Measurements from ENCODE around the gene EPB41L3. TPM values are rescaled to one million over a fixed set of nuclear protein-coding genes. Genes with fewer than 3 reads are reported as not detected.
"Not testable (repeated sequence)": the region's sequence is repeated elsewhere in the genome, so short reads cannot be mapped to it uniquely, and the experiment has no call there.

Gene EPB41L3
- total RNA-seq, 1 experiment from 2014 or later = 14.1 TPM

DNA sequence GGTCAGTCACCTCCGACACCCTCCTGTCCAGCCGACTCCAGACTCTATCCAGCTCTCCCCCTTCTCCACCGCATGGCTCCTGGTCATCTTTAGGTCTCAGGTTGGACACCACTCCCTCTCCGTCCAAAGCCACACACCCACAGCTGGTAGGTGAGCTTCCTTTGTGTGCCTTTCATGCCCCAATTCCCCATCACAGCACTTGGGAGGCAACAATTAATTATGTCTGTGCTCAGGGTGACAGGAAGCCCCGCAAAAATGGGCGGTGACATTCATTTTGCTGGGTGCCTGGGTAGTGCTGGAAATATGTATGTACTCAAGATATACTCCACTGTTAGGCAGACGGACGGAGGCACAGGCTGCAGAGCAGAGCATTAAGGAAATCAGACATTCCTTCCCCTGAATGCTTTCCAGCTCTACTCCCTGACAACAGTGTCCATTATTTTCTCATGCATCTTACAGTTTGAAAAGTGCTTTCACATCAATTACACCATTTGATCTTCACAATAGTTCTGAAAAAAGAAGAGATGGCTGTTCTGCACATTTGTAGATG is 13.1 kb downstream of the EPB41L3 start:
- DNase-seq (ENCODE audit: low spot score) = no peak

DNA sequence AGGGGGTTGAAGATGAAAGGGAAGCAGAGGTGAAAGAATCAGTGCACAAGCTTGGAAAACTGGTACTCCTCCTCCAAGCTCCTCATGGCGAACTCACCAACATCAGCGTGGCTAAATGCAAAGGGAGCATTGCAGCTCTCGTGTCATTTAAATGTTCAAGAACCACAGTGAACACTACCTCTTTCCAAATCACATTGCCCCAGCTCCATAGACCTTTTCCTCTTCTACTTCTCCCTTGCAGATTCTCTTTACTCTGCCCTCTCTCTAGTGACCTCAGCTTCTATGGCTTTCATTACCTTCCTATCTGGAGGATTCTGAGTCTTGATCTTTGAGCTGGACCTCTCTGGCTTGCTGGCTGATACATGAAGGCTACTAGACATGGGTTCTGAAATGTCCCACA is 14.3 kb downstream of the EPB41L3 start:
- DNase-seq (ENCODE audit: low spot score) = no peak

DNA sequence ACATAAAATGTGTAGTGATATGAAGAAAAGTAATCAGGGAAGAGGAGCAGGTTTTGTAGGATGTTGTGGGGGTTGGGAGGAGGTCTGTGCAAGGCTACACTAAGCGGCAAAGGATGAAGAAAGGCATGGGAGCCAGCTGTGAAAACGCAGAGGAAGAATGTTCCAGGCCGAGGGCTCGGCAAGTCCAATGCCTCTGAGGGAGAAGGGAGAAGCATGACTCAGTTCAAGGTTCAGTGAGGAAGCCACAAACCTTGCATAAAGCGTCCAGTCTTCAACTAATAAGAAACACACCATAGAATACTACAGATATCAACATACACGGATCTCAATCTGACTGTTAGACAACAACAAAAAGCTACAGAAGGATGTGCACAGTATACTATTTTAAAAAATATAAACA is 16.2 kb downstream of the EPB41L3 start:
- DNase-seq (ENCODE audit: low spot score) = peak; percentile 49

DNA sequence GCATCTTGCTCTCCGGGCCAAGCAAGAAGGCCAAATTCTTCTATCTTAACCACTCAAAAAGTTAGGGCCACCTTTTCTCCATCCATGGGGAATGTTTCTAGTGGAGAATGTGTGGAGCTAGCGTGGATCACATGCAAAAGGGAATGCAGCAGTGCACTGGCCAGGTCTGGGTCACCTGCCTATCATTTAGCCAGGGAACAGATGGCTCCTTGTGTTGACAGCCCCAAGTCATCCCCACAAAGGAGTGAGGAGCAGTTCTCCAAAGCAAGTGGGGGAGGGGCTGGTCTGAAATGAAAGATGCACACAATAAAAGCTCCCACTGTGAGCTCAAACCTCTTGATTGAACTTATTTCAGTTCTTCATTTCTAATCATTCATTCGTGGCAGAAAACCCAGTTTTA is 19.1 kb downstream of the EPB41L3 start:
- no peak for DNase-seq (ENCODE audit: low spot score)

DNA sequence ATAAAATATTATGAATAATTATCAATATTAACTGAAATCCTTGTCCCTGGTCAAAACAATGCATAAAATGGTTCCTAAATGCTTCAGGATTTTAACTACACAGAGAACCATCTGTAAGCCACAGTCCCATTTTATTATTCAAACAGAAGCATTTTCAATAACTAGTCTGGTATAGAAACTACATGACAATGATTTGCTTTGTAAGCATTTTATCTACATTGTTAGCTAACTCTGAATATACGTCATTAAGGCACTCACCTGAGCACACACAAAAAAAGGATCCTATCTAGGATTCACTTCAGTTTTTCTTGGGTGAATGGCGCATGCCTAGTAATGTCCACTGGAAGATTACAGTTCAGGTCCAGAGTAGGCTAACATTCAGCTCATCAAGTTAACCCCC is 22.8 kb downstream of the EPB41L3 start:
- DNase-seq (ENCODE audit: low spot score) = no peak

DNA sequence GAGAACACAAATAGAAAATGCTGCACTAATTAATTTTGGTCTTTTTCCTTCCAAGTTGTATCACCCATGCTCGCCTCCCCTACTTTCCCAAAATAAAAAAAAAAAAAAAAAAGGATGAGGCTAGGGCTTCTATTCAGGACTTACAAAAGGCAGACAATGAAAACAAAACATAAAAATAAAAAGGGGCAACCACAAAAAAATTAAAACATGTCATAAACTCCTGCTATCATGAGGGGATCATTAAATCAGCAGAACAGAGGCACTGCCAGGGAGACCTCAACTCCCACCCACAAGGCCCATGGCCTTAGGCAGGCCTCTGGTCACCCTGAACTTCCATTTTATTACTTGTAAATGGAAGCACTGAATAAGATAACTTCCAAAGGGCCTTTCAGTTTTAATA is 23.3 kb downstream of the EPB41L3 start:
- no peak for DNase-seq (ENCODE audit: low spot score)

DNA sequence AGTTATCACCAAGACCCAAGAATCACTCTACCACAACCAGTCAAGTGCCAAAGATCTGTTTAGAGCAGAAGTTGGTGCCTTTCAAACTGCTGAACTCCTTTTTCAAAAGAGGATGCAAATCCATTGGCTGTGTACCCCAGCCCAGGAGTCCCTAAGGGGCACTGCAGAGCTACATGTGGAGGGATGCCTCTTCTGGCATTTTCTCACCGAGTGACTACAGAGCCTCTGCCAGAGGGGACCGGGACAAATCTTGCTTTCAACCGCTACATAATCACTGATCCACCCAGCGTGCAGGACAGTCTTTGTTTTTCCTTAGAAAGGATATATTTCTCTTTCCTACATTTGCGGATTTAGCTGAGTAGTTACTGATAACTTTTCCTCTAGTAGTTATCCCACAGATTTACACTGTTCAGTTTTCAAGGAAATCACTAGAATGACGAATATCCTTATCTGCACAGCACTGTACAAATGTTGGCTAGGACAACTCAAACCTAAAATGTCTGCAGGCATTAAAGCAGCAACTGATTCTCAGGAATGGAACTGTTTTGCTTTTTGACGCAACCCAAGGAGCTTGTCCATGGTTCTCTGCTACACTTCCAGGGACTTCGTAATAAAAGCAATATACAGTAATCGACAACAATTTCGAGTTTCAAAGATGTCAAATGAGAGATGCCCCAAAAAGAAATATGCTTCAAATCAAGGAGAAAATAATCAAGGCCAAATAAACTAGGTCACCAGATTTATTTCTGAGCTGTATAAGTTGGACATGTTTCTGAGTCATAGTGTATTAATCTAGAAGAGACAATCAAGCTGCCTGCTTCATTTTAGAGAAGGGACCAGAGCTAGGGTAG is 24.1 kb downstream of the EPB41L3 start:
- no peak for DNase-seq (ENCODE audit: low spot score)

DNA sequence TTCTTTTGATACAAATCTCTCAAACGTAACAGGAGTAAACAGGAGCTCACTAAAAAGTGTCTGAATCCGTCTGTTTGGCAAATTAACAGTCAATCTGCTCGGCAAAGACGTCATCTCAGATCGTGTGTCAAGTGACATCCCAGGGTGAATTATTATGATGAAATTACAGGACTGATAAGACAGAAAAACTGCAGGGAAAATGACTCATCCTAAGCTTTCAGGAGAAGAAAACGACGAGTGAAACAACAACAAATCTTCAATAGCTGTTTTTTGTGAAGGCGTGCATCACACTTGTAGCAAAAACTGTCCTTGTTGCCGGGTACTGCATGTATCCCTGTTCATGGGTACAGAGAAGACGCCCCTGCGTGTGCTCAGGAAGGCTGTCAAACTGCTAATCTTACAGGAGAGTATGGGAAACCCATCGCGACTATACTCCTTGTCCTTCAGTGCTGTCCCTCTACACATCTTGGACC is 24.9 kb downstream of the EPB41L3 start:
- peak; percentile 18 for DNase-seq (ENCODE audit: low spot score)

DNA sequence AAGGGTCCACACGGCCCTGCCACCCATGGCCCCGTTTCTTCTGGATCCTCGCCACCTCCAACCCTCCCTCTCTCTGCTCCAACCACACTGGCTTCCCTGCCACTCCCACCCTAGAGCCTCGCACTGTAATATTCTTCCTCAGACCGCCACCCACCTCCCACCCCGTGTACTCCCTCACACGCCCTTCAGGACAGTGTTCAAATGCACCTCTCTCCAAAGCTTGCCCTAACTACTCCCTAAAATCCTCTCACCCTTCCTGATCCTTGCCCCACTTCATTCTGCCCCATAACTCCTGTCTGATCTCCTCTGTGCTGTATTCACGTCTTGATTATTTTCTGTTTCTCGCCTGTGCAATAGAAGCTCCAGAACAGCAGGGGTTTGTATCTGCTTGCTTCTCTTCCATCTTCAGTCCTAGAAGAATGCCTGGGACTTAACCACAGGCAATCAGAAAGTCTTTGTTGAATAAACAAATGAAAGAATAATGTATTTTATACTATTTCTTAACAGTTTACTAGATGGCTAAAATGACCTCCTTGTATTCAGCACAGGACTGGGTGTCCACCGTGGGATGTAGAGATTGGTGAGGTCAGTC is 25.5 kb downstream of the EPB41L3 start:
- no peak for DNase-seq (ENCODE audit: low spot score)

DNA sequence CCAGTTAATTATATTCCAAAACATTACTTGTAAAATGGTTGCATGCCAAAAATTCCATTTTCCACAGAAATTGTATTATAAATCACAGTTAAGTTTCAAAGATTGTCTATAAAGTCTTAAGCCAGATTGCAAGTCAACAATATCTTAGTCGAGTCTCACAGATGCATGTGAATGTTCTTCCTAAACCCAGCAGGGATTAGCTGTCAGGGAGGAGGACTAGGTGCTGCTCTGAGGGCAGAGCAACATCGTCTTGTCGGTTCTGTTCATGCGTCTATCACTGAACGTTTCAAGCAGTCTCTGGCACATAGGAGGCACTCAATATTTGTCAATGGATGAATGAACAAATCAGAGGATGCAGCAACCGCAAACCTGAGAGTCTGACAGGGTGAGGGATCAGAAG is 27.0 kb downstream of the EPB41L3 start:
- DNase-seq (ENCODE audit: low spot score) = no peak

DNA sequence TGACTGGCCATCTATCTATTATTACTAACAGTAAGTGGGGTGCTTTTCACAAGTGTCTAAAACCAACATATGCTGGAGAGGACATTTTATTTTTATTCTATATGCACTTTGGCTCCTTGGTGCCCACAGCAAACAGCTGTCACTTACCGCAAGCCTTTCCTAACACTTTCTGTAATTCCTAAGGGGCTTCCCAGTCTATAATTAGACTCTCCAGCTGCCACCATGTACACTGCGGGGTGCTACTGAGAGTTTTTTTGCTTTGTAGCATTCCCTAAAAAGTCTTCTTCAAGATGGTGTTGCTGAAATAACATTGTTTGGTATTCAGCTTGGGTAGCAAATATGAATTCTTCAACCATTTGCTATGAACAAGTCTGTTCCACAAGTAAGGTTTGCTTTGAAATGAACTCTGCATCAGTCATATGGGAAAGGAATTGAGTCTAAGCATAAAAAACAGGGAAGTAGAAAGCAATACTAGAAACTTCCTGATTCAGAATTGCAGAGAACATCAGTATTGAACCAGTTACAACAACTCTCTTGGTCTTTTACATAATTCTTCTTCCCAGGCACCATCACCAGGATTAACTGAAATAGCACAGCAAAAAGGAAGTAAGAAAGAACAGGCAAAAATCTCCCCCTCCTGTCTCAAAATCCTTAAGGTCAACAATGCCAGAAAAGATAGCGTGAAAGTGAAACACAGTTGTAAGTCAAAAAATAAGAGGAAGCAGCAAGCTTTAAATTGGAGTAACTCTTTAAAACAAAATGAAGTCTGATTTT is 28.6 kb downstream of the EPB41L3 start:
- no peak for DNase-seq (ENCODE audit: low spot score)

DNA sequence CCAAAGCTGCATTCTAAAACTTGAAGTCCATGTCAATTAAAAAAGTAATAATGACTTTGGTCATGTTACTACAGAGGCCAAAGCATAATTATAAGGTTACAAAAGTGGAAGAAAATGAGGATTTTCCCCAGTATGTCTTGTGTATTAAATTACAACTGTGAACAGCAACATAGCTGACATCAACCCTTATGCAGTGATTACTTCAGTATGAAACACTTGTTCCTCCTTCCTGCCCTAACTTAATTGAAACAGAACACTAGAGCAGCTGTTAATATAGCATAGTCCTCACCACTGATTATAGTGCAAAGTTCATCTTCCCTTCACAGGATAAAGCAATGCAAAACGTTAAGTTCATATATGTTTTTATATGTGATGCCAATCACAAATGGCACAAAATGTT is 29.9 kb downstream of the EPB41L3 start:
- no peak for DNase-seq (ENCODE audit: low spot score)

DNA sequence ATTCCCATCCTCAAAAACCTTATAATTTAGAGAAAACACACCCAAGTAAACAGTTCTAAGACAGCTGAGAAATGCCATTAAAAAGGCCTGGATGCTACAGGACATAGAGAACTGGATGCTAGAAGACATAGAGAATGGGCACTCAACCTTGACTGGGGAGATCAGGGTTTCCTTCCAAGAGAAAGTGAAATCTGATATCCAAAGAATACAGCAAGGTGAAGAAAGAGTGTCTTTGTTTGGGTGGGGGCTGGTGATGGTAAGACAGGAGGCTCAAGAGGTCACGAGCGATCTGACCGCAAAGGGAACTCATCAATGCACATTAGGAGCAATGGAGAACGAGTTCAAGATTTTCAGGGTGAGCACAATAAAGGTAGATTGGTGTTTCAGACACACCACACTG is 31.6 kb downstream of the EPB41L3 start:
- DNase-seq (ENCODE audit: low spot score) = no peak

DNA sequence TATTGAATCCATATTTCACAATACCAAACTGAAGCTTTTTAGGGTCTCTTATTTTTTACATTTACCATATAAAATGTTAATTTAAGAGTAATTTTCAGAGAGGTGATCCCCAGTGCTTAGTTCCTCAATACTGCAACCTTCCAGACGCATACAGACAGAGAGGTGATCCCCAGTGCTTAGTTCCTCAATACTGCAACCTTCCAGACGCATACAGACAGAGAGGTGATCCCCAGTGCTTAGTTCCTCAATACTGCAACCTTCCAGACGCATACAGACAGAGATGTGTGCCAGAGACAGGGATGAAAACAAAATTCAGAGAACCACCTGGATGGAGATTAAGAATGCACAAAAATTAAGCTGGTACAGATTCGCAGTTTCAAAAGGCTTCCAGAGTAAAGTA is 32.3 kb downstream of the EPB41L3 start:
- not testable (repeated sequence) for DNase-seq (ENCODE audit: low spot score)

DNA sequence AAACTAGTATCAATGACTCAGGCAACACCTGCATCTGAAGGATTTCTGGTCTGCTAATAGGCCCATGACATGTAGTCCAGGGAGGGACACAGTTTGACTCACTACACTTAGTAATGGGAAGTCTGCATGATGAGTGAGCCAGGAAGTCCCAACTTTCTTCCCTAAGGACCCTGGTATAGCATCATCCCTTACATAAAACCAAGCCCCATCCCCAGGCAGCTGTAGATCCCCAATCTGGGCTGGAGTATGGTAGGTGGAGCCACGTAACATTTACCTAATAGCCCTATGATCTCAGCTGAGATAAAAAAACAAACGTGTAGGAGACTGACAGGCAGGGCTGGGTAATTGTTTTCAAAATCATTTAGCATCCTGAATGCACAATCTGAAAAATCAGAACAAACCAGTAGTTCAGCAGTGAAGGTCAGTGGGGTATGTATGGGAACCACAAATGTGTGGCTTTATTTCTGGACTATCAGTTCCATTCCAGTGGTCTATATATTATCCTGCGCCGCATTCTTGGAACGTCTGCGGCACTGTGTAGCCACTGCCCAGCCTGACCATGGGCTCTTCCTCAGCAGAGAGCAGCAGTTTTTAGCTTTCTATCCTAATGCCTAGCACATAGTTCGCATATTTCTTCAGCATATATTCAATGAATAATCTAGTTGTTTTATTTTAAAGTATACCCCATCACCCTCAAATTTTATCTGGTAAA is 33.5 kb downstream of the EPB41L3 start:
- DNase-seq (ENCODE audit: low spot score) = no peak

DNA sequence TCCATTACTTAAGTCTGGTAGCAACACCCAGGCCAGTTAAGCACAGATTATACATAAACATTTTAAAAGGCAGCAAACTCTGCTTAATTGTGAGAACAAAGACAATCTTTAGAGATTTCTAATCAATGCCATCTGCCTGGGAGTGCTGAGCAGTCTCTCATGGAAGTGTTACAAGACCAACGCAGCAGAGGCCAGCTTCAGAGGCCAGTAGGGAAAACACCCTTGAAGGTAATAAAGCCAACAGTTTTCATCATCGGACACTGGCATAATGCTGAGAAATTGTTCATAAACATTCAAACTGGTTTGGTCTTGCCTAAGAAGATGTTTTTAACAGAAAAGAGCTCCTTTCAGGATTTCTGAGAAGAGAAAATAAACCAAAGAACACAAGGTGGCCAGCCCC is 35.0 kb downstream of the EPB41L3 start:
- DNase-seq (ENCODE audit: low spot score) = no peak

DNA sequence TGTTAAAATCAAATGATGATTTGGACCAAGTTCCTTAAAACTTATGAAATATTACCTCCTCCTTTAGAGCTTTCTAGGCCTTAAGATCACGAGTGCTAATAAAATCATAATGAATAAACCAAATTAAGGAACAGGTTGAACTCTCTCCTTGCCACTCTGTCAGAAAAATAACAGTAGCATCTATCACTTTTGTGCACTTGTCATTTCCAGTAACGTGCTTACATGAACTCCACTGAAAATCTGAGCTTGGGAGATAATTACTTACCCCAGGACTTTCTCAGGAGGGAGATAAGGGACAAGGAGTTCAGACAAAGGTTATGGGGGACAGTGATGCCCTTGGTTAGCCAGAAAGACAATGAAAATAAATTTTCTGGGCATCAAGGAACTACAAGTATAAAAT is 36.0 kb downstream of the EPB41L3 start:
- no peak for DNase-seq (ENCODE audit: low spot score)

DNA sequence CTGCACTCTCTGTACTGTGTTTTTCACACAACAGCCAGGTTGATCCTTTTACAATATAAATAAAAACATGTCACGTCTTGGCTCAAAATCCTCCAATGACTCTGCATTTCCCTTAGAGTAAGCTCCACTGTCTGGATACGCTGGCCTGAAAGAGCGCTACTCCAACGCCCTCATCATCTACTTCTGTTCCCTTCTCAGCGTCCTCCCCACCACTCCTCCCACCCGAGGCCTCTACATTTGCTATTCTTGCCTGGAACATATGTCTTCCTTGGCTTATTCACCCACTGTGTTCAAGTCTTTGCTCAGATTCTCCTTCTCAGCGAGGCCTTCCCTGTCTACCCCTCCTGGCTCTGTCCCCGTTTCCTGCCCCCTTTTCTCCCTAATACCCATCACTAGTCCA is 37.6 kb downstream of the EPB41L3 start:
- no peak for DNase-seq (ENCODE audit: low spot score)

DNA sequence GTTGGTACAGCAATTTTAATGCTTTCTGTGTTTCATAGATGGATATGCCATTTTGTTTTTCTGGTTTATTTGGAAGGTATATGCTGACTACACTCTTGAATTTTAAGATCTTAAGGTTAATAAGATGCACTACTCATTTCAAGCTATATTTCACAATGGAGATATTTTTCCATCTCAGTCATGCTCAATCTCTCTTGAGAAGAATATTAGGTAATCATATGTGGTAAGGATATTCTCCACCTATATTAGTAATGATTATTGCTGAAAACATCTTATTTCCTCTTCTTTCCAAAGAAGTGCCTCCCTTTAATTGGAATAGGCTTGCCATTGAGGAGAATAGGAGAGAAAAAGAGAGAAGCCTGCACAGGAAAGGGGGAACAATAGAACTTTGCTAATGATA is 40.1 kb downstream of the EPB41L3 start:
- DNase-seq (ENCODE audit: low spot score) = no peak

DNA sequence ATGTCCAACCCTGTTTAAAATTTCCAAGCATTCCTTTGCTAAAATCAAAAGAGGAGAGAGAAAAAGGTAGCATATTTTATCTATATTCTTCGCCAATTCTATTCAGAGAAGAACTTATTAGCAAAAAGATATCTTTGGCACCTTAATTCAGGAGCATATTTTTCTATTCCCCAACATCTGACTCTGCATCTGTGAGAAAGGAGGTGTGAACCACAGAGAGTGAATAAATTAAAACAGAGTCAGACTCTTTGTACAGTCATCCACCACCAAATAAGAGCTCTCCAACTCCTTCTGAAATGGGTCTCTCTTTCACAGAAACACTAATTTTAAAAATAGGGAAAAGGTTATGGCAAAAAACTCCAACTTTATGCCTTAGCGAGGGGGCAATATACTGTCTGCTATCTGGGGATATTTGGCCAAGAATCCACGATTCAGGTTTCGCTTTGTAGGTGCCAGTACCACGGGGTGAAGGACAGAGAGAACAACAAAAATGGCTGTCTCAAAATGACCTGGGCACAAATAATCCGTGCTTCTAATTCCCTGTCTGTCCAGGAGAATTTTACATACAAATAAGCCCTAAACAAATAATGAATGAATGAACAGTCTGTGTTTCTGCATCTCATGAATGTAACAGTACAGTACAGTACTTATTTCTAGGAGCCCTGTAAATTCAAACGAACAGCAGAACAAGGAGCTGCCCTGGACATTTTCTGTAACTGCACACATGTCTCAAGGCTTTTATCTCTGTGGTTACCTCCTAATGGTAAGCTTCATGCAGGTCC is 43.4 kb downstream of the EPB41L3 start:
- no peak for DNase-seq (ENCODE audit: low spot score)

DNA sequence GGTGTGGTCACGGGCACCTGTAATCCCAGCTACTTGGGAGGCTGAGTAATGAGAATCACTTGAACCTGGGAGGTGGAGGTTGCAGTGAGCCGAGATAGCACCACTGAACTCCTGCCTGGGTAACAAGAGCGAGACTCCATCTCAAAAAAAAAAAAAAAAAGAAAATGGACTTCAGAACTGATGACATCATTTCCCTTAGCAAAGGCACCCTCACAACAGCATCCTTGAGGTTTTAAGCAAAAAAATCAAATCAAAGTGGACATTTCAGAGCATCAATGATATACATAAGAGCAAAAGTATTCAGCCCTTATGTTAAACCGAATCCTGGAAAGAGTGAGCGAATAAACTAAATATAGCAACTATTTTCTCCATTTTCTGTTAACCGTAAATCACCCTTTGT is 45.3 kb downstream of the EPB41L3 start:
- no peak for DNase-seq (ENCODE audit: low spot score)
